IMR-90 (cell line): ENCODE data around the gene USP32. TPM values are rescaled to one million over a fixed set of nuclear protein-coding genes. Genes with fewer than 3 reads are reported as not detected.

ENCODE experiments used
- ATAC-seq: fragments of 200-7000 bp; cut with Tn5 transposase; 2 replicates; pipeline ENCODE4 v1.9.1; 2020; ENCODE audit warnings: low read depth, mild to moderate bottlenecking, moderate library complexity
- BruUV-seq: library from RNA; stranded (reverse); fragments of 400-500 nt; replicated peaks from 2 replicates; lab custom pipeline; 2021; lab: Mats Ljungman, UMichigan
- CTCF ChIA-PET: fragments of 300-600 bp; formaldehyde crosslinking; extraction: SDS; loops from one replicate; lab custom pipeline; 2021; ENCODE audit warnings: antibody characterized with exemption; lab: Yijun Ruan, JAX
- POLR2A ChIA-PET: fragments of 300-600 bp; sonication (Branson Sonifier 250); formaldehyde crosslinking; loops from one replicate; lab custom pipeline; 2022; ENCODE audit warnings: antibody characterized with exemption; ENCODE audit not compliant: unreplicated experiment; lab: Charles Lee
- DNase-seq: peaks from one replicate; pipeline ENCODE4 v3.0.0; 2013
- H2AFZ ChIP-seq: replicated peaks from 2 replicates; pipeline ENCODE3; 2013; ENCODE audit warnings: low read length, mild to moderate bottlenecking; ENCODE audit not compliant: poor library complexity
- H2AK5ac ChIP-seq: 2 replicates; pipeline ENCODE4 v1.6.1; 2013; ENCODE audit warnings: low read depth, low read length, inconsistent platforms
- H2AK9ac ChIP-seq: replicated peaks from 2 replicates; pipeline ENCODE3; 2013; ENCODE audit warnings: mild to moderate bottlenecking, low read depth, low read length, moderate library complexity; ENCODE audit not compliant: poor library complexity
- H2BK120ac ChIP-seq: 2 replicates; pipeline ENCODE4 v1.6.1; 2013; ENCODE audit warnings: low read depth, low read length, inconsistent platforms
- H2BK15ac ChIP-seq: 3 replicates; pipeline ENCODE4 v1.6.1; 2013; ENCODE audit warnings: low read depth, low read length, inconsistent platforms
- H2BK20ac ChIP-seq: 2 replicates; pipeline ENCODE4 v1.6.1; 2013; ENCODE audit warnings: low read depth, mild to moderate bottlenecking, inconsistent platforms, low read length, moderate library complexity
- H2BK5ac ChIP-seq: 2 replicates; pipeline ENCODE4 v1.6.1; 2013; ENCODE audit warnings: mild to moderate bottlenecking, low read depth, low read length, inconsistent platforms; ENCODE audit not compliant: poor library complexity, severe bottlenecking
- H3K14ac ChIP-seq: replicated peaks from 2 replicates; pipeline ENCODE4 v1.6.1; 2013; ENCODE audit warnings: low read depth, low read length, inconsistent platforms
- H3K18ac ChIP-seq: 2 replicates; pipeline ENCODE4 v1.6.1; 2013; ENCODE audit warnings: low read depth, low read length, control low read depth
- H3K23ac ChIP-seq: 2 replicates; pipeline ENCODE4 v1.6.1; 2013; ENCODE audit warnings: low read depth, low read length, inconsistent platforms
- H3K27ac ChIP-seq: 2 replicates; pipeline ENCODE4 v1.5.1; 2013; ENCODE audit warnings: mild to moderate bottlenecking, control low read depth, low read length; ENCODE audit not compliant: insufficient read depth
- H3K27me3 ChIP-seq: 2 replicates; pipeline ENCODE4 v1.6.1; 2013; ENCODE audit warnings: low read length; ENCODE audit not compliant: control insufficient read depth, insufficient read depth
- H3K36me3 ChIP-seq: 2 replicates; pipeline ENCODE4 v1.6.1; 2013; ENCODE audit warnings: low read length, mixed read lengths; ENCODE audit not compliant: control insufficient read depth, insufficient read depth
- H3K4ac ChIP-seq: 2 replicates; pipeline ENCODE4 v1.6.1; 2013; ENCODE audit warnings: low read depth, low read length, inconsistent platforms
- H3K4me1 ChIP-seq: 2 replicates; pipeline ENCODE4 v1.6.1; 2013; ENCODE audit warnings: low read length, mixed read lengths; ENCODE audit not compliant: control insufficient read depth, insufficient read depth
- H3K4me2 ChIP-seq: 2 replicates; pipeline ENCODE4 v1.6.1; 2013; ENCODE audit warnings: low read depth, mild to moderate bottlenecking, control low read depth, low read length, moderate library complexity
- H3K4me3 ChIP-seq: 2 replicates; pipeline ENCODE4 v1.5.1; 2013; ENCODE audit warnings: low read depth, mild to moderate bottlenecking, control low read depth, low read length, moderate library complexity; ENCODE audit not compliant: insufficient read depth
- H3K56ac ChIP-seq: 2 replicates; pipeline ENCODE4 v1.6.1; 2013; ENCODE audit warnings: low read length, inconsistent platforms; ENCODE audit not compliant: insufficient read depth; ENCODE audit errors: extremely low read depth
- H3K79me1 ChIP-seq, 2 experiments: 2 replicates each; pipeline ENCODE4 v1.6.1; 2013; ENCODE audit warnings: low read length in 2 of 2, inconsistent platforms in 1 of 2, low read depth in 1 of 2
- H3K9ac ChIP-seq: 2 replicates; pipeline ENCODE4 v1.6.1; 2013; ENCODE audit warnings: low read depth, low read length, control low read depth
- H3K9me1 ChIP-seq: 2 replicates; pipeline ENCODE4 v1.6.1; 2013; ENCODE audit warnings: low read length, inconsistent platforms; ENCODE audit not compliant: insufficient read depth
- H3K9me3 ChIP-seq: 2 replicates; pipeline ENCODE4 v1.6.1; 2013; ENCODE audit warnings: low read length; ENCODE audit not compliant: control insufficient read depth, insufficient read depth
- H4K20me1 ChIP-seq: 2 replicates; pipeline ENCODE4 v1.6.1; 2013; ENCODE audit warnings: low read length, inconsistent platforms; ENCODE audit not compliant: insufficient read depth
- H4K5ac ChIP-seq: 2 replicates; pipeline ENCODE4 v1.6.1; 2013; ENCODE audit warnings: mild to moderate bottlenecking, low read depth, low read length, control low read depth
- H4K8ac ChIP-seq, 2 experiments: 2 replicates each; pipeline ENCODE4 v1.6.1; 2013; ENCODE audit warnings: low read depth in 2 of 2, low read length in 2 of 2, control low read depth in 1 of 2, inconsistent platforms in 1 of 2
- H4K91ac ChIP-seq: 2 replicates; pipeline ENCODE4 v1.6.1; 2013; ENCODE audit warnings: low read depth, low read length, inconsistent platforms; ENCODE audit not compliant: insufficient read depth
- RAD21 ChIP-seq: IDR thresholded peaks from 2 replicates; pipeline ENCODE4 v1.6.1; 2012; ENCODE audit warnings: low read length, improper control_type of control experiment
- RCOR1 ChIP-seq: IDR thresholded peaks from 2 replicates; pipeline ENCODE4 v1.6.1; 2012; ENCODE audit warnings: mild to moderate bottlenecking, low read length, improper control_type of control experiment; ENCODE audit not compliant: insufficient replicate concordance
- WGBS, 2 experiments: methylation state at CpG; one replicate each; pipeline versions ENCODE4 v1.1.5 to v1.1.7; 2013; ENCODE audit warnings: missing lambda C conversion rate in 2 of 2; ENCODE audit not compliant: insufficient read length in 1 of 2; ENCODE audit errors: extremely low coverage in 2 of 2; 5-methylcytosine and 5-hydroxymethylcytosine counted together
- dilution Hi-C: fragments of 300-500 bp; cut with HindIII; formaldehyde crosslinking; loops from one replicate; pipeline ENCODE4 v1.14.3; 2018; ENCODE audit warnings: low sequenced_read_pairs; ENCODE audit not compliant: unreplicated experiment
- in situ Hi-C: fragments of 300-500 bp; cut with MboI; formaldehyde crosslinking; loops from 3 replicates; pipeline ENCODE4 v1.14.3; 2019; ENCODE audit warnings: low sequenced_read_pairs, inconsistent platforms, mixed read lengths
- intact Hi-C: fragments of 100-400 bp; cut with micrococcal nuclease; formaldehyde crosslinking; loops from 2 replicates; pipeline ENCODE4 v1.10.0; 2022
- polyA plus RNA-seq, 3 experiments: library from polyadenylated mRNA; depleted of rRNA; stranded (reverse); fragments of >200 nt; gene quantifications; 2 replicates each; pipeline ENCODE4 v1.2.3, GENCODE V29; 2012; ENCODE audit warnings: low replicate concordance in 1 of 3
- total RNA-seq: library from RNA; depleted of rRNA; stranded (reverse); fragments of >200 nt; gene quantifications from 2 replicates; pipeline ENCODE4 v1.2.3, GENCODE V29; 2012

USP32 gene
- total and polyA plus RNA-seq, 2 of the 4 experiments (the other 2 are of a cell fraction), result 16.8 to 46.8 TPM

GRCh38 chr17:60398227-60398959, 6.5 kb upstream of the USP32 start:
- Histone ChIP-seq H3K9me1 (no peaks in the 10 kb centered on the region), H4K5ac (no peak overlapping the region), H4K91ac (no peak overlapping the region), H4K20me1 (no peaks in the 10 kb centered on the region), H3K18ac (no peak overlapping the region), H3K56ac (no peak overlapping the region), H3K9ac (no peak overlapping the region), H3K9me3 (no peaks in the 10 kb centered on the region), H3K27ac (no peak overlapping the region), H2BK20ac (no peak overlapping the region), H2BK5ac (no peak overlapping the region), H4K8ac (no peak overlapping the region), H3K4me2 (no peak overlapping the region), H3K36me3 (no peaks in the 10 kb centered on the region), H3K27me3 (no peaks in the 10 kb centered on the region), H2AK9ac (no peak overlapping the region), H2BK120ac (no peak overlapping the region), H2BK15ac (no peak overlapping the region), H3K4me1 (no peaks in the 10 kb centered on the region), H3K79me1 (no peaks in the 10 kb centered on the region), H3K4me3 (no peak overlapping the region), H2AK5ac (no peak overlapping the region), H3K23ac (no peak overlapping the region), H3K14ac (no peak overlapping the region), H3K4ac (no peak overlapping the region), H2AFZ (no peak overlapping the region)
- in situ Hi-C loops, result no loop called here
- TF ChIP-seq RAD21, result no peak
- no peak for TF ChIP-seq RCOR1
- dilution Hi-C loops, result no loop called here
- no TSS peak for BruUV-seq
- DNase-seq (no peak), ATAC-seq (no peak)
- no CpG with 5 or more reads among the region's 3 CpGs for whole genome bisulfite sequencing, 2 experiments
- POLR2A ChIA-PET, result no interaction called here
- intact Hi-C loops, result no loop called here
- CTCF ChIA-PET, result interaction anchor here (0.6 kb wide), 1 partner anchor 332 kb away, joined by 3 read pairs; no protein-coding TSS in a partner anchor
